Measurements from ENCODE around the gene ATOH8.

GRCh38 chr2:85759257-85759613, 5.4 kb downstream of the ATOH8 start:
- TF ChIP-seq CTCF (IDR thresholded peaks at IDR 0.05; ENCODE audit: low read depth, low read length, poor library complexity, severe bottlenecking) (no peak), EZH2phosphoT487 (IDR thresholded peaks at IDR 0.05; ENCODE audit: borderline replicate concordance, low read length) (no peak)

Data from DOHH2 (cell line).